ENCODE data around the gene TMEM178B. TPM values are rescaled to one million over a fixed set of nuclear protein-coding genes. Genes with fewer than 3 reads are reported as not detected.

Gene TMEM178B
- total RNA-seq, 1 donor from 2014 or later = 19.7 TPM

DNA sequence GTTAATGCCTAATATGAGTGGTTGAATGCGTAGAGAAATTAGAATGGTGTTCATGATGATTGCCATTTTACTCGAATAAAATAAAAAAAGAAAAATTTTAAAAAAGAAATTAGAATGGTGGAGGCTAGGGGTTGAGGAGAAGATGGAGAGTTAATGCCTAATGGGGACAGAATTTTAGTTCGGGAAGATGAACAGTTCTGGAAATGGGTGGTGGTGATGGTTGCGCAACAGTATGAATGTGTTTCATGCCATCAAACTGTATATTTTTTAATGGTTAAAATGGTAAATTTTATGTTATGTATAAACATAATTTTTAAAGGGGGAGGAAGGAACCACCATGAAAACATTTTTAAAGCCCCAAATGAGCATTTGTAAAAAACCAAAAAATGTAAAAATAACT, 337.3 kb downstream of the TMEM178B start:
- DNase-seq (ENCODE audit: low read depth, low spot score) = no peak
- Mint-ChIP-seq H3K27me3 (ENCODE audit: low read depth) (no peaks in the 10 kb centered on the region), H3K9me3 (no peaks in the 10 kb centered on the region), H3K36me3 (ENCODE audit: low read depth) (no peaks in the 10 kb centered on the region), H3K4me1 (peaks cover 45% of the 10 kb centered on the region), H3K4me3 (no peak overlapping the region), H3K27ac (ENCODE audit: unreplicated experiment) (no peak overlapping the region)
- TF ChIP-seq, protein P1, sequence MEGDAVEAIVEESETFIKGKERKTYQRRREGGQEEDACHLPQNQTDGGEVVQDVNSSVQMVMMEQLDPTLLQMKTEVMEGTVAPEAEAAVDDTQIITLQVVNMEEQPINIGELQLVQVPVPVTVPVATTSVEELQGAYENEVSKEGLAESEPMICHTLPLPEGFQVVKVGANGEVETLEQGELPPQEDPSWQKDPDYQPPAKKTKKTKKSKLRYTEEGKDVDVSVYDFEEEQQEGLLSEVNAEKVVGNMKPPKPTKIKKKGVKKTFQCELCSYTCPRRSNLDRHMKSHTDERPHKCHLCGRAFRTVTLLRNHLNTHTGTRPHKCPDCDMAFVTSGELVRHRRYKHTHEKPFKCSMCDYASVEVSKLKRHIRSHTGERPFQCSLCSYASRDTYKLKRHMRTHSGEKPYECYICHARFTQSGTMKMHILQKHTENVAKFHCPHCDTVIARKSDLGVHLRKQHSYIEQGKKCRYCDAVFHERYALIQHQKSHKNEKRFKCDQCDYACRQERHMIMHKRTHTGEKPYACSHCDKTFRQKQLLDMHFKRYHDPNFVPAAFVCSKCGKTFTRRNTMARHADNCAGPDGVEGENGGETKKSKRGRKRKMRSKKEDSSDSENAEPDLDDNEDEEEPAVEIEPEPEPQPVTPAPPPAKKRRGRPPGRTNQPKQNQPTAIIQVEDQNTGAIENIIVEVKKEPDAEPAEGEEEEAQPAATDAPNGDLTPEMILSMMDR (conservative IDR thresholded peaks at IDR 0.05) = no peak

DNA sequence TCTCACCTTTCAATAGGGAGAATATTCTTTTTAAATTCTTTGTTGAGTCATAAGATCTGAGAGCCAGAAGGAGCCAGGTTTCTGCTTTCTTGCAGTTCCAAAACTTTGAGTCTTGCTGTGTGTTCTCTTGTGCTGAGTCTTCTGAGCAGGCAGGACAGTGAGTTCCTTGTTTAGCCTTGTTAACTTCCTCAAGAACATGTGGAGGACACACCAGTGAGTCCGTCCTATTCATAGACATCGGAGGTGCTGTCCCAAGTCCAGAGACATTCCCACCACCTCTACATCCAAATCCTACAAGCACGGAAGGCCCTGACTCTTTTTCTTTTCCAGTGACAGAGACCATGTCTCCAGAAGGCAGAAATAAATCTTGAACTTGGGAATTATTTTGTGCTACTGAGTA, 342.1 kb downstream of the TMEM178B start:
- Mint-ChIP-seq H3K9me3 (peaks cover 4% of the 10 kb centered on the region), H3K27me3 (ENCODE audit: low read depth) (no peaks in the 10 kb centered on the region), H3K4me3 (no peak overlapping the region), H3K4me1 (peaks cover 16% of the 10 kb centered on the region), H3K27ac (ENCODE audit: unreplicated experiment) (no peak overlapping the region), H3K36me3 (ENCODE audit: low read depth) (no peaks in the 10 kb centered on the region)
- TF ChIP-seq, protein P1 (conservative IDR thresholded peaks at IDR 0.05) = no peak
- DNase-seq (ENCODE audit: low read depth, low spot score) = no peak

DNA sequence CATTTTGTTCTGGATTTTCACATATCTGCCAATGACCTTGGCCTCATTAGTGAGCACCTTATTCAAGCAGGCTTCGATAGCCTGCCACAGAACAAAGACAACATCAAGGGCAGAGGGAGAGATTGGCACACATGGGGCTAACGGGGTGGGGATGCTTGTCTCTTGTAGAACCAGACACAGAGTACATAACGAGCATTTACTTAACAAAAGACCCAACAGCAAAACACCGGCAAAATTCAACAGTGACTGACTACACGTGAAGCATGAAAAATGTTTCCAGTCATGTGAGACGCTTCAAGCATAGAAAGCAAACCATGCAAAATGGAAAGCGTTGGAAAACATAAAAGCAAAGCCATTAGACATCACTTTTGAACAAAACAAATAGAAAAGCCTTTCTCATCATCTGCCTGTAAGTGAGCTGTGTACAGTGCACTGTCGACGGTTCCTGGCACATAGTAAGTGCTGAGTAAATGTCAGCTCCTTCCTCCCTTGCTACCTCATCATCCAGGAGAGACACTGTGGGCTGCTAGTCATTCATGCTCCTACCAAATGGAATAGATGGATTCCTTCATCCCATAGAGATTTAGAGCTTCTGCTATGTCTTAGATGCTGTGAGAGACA, 342.9 kb downstream of the TMEM178B start:
- TF ChIP-seq, protein P1 (conservative IDR thresholded peaks at IDR 0.05) = no peak
- Mint-ChIP-seq H3K36me3 (ENCODE audit: low read depth) (no peaks in the 10 kb centered on the region), H3K27ac (ENCODE audit: unreplicated experiment) (no peak overlapping the region), H3K4me1 (peaks cover 12% of the 10 kb centered on the region), H3K27me3 (ENCODE audit: low read depth) (no peaks in the 10 kb centered on the region), H3K4me3 (no peak overlapping the region), H3K9me3 (peaks cover 4% of the 10 kb centered on the region)
- no peak for DNase-seq (ENCODE audit: low read depth, low spot score)

DNA sequence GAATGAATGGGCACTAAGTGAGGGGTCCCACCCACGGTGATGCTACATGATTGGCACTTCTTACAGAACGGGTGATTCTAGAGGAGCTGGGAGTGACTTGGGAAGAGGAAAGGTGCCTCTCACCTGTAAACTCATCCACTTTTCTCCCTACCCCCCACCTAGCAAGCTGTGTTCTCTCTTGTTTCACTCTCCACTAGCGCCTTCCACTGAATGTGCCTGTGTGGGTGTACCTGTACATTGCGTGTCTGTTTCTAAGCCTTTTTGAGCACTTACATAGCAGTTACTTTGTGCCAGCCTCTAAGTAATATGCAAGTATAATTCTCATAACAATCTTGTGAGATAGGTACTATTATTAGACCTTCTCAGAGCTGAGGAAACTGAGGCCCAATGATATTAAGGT, 343.6 kb downstream of the TMEM178B start:
- H3K4me3 Mint-ChIP-seq = no peak overlapping the region
- H3K27ac Mint-ChIP-seq (ENCODE audit: unreplicated experiment) = no peak overlapping the region
- H3K4me1 Mint-ChIP-seq = peaks cover 5% of the 10 kb centered on the region
- H3K9me3 Mint-ChIP-seq = peaks cover 4% of the 10 kb centered on the region
- TF ChIP-seq, protein P1 (conservative IDR thresholded peaks at IDR 0.05) = no peak
- no peaks in the 10 kb centered on the region for H3K36me3 Mint-ChIP-seq (ENCODE audit: low read depth)
- H3K27me3 Mint-ChIP-seq (ENCODE audit: low read depth) = no peaks in the 10 kb centered on the region
- DNase-seq (ENCODE audit: low read depth, low spot score) = no peak

DNA sequence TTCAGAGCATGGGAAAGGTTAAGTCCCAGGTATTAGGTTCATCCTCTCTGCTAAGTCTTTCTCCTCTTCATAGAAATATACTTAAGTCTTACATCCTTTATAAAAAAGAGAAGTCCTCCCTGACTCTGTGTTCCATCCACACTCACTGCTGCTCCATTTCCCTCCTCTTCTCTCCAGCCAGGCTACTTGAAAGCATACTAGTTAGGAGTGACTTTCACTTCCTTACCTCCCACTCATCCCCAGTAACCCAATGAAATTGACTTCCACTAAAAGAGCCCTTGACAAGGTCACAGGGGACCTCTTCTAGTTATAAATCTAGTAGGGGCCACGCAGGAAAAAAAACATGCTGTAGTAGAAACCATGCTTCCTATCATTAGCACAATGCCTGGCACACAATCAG, 344.2 kb downstream of the TMEM178B start:
- Mint-ChIP-seq H3K27ac (ENCODE audit: unreplicated experiment) (peak overlapping the region; percentile 9), H3K9me3 (peaks cover 4% of the 10 kb centered on the region), H3K27me3 (ENCODE audit: low read depth) (no peaks in the 10 kb centered on the region), H3K4me1 (peaks cover 3% of the 10 kb centered on the region), H3K36me3 (ENCODE audit: low read depth) (no peaks in the 10 kb centered on the region), H3K4me3 (no peak overlapping the region)
- DNase-seq (ENCODE audit: low read depth, low spot score) = no peak
- TF ChIP-seq, protein P1 (conservative IDR thresholded peaks at IDR 0.05) = no peak
